H1 (cell line): Measurements from ENCODE around the gene ZSWIM7. TPM values are rescaled to one million over a fixed set of nuclear protein-coding genes. Genes with fewer than 3 reads are reported as not detected.

Experiments
- EZH2 ChIP-seq: fragments of 200-600 bp; sonication (generic); IDR thresholded peaks from 2 replicates; pipeline ENCODE4 v1.7.1; 2012; ENCODE audit warnings: low read depth, mild to moderate bottlenecking, moderate library complexity, low read length, inconsistent platforms; ENCODE audit not compliant: severe bottlenecking
- KDM4A ChIP-seq: IDR thresholded peaks from one replicate; pipeline ENCODE4 v1.7.1; 2012; ENCODE audit warnings: low read depth, mild to moderate bottlenecking, moderate library complexity, low read length, inconsistent platforms; ENCODE audit not compliant: severe bottlenecking
- SP4 ChIP-seq: IDR thresholded peaks from 2 replicates; pipeline ENCODE4 v1.6.1; 2012; ENCODE audit warnings: low read length, inconsistent platforms
- polyA plus RNA-seq, 7 experiments: library from polyadenylated mRNA; depleted of rRNA in 3 of 7; stranded (reverse) in 5 of 7; unstranded in 2 of 7; fragments of >200 nt in 5 of 7; fragments of 200-250 nt in 2 of 7; gene quantifications; 1 replicate in 5 of 7; 2 replicates in 1 of 7; 4 replicates in 1 of 7; pipeline versions ENCODE4 v1.2.1 to v1.2.3, GENCODE V29; 2011 to 2013; ENCODE audit warnings: missing spikeins in 2 of 7, mixed read lengths in 2 of 7
- total RNA-seq: library from RNA; stranded (reverse); fragmentation: NEBNext Ultra II Directional; extraction: Animal tissue kit (Norgen Biotek cat#: 25700); gene quantifications from 2 replicates; pipeline ENCODE4 v1.2.1, GENCODE V29; 2021

ZSWIM7 gene
- total and polyA plus RNA-seq, 2 of the 8 experiments (the other 6 are each of a cell fraction or from before 2014, with no cell fraction given): 39.3 to 57.7 TPM

DNA sequence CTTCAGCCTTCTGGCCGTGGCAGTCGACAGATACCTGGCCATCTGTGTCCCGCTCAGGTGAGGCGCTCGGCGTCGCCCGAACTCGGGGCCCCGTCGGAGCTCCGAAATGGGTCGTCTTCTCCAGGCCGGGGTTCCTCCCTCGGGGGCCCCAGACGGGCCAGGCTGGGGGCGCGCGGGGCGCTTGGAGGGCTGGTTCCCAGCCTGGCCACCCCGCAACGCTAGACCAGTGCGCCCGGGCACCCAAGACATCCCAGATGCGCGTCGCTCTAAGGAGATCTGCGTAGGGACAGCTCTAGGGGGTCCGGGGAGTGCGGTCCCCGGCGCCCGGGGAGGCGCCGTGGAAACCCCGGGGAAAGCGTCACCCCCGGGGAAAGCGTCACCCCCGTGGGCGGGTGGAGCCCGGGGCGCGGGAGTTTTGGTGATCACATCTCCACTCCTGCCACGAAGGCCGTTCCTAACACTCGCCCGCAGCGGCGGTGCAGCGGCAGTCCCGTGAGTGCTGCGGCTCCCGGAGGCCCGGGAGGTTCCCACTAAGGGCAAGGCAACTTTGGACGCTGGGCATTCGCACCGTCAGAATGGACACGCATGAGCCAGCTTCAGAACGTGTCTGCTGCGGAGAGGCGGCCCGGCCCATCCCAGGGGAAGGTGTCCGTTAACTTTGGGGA, 53.8 kb downstream of the ZSWIM7 start (continued):
- TF ChIP-seq KDM4A: peak; percentile 17
- TF ChIP-seq SP4: no peak
- TF ChIP-seq EZH2: peak; percentile 17
- TF ChIP-seq, all 59 proteins: peak for 5
